ENCODE data around the gene PPIB. TPM values are rescaled to one million over a fixed set of nuclear protein-coding genes. Genes with fewer than 3 reads are reported as not detected.
A peak's percentile ranks its signal among the peaks of the same experiment; 100 is the strongest.

The PPIB gene
- total RNA-seq, 2 experiments from 2014 or later = 347 to 380 TPM

DNA sequence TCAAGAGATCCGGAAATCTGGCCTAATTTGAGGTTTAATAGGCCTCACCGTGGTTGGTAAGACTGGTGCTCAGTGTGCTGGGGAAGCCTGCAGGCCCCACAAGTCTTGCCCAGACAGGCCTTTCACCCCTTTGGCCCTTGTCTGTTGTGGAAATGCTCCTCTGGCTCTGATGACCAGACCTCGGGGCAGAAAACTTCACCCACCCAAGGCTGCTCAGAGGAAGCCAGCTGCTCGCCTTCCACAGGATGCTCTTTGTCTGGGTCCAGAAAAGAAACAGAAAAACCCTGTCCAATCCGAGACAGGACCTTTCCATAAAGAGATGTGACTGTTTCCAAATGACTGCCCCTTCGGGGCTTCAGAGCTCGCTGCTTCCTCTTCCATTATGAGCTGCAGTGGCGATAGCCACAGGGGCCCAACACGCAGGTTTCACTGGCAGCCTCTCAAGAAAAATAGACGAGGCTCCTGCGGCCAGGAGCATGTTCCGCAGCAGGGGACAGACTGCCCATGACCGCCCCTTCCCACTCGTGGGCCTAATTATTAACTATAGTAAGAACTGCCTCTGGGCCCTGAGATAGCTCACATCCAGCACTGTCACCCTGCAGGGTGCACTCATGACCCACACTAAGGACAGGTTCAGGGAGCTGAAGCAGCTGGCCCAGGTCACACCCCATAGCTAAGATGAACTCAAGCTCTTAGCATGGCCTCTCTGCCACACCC, 18.1 kb downstream of the PPIB start:
- Mint-ChIP-seq H3K27ac (peak overlapping the region; percentile 52), H3K27me3 (no peaks in the 10 kb centered on the region), H3K9me3 (no peaks in the 10 kb centered on the region), H3K4me1 (peaks cover 7% of the 10 kb centered on the region), H3K36me3 (ENCODE audit: low read depth) (peaks cover 8% of the 10 kb centered on the region), H3K4me3 (no peak overlapping the region)
- ChIA-PET POLR2A (no interaction called here), CTCF (interaction anchor here (0.7 to 3.1 kb wide), 4 partner anchors 9 to 57 kb away, joined by 3 to 10 read pairs (median 4); no protein-coding TSS in a partner anchor)
- DNase-seq = no peak

DNA sequence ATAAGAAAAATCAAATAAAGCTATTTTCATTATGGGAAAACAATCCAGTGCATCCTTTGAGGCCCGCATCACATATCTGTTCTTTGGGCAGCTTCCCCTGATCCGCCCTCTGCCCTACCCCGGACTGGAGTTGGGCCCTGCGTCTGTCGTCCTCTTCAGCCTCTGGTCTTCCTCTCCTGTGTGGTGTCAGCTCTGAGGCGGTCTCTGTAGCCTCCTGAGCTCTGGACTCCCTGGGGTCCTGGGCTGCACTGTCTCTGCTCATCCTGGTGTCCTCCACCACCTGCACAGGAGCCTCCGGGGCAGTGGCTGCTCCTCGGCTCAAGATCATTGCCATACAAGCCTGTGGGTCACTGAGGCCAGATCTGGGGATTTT, 18.6 kb downstream of the PPIB start:
- Mint-ChIP-seq H3K27me3 (no peaks in the 10 kb centered on the region), H3K4me1 (peaks cover 2% of the 10 kb centered on the region), H3K27ac (peak overlapping the region; percentile 52), H3K4me3 (no peak overlapping the region), H3K9me3 (no peaks in the 10 kb centered on the region), H3K36me3 (ENCODE audit: low read depth) (peaks cover 8% of the 10 kb centered on the region)
- ChIA-PET CTCF (interaction anchor here (0.7 to 3.1 kb wide), 3 partner anchors 9 to 56 kb away, joined by 3 to 10 read pairs (median 3); no protein-coding TSS in a partner anchor), POLR2A (no interaction called here)
- DNase-seq = no peak

DNA sequence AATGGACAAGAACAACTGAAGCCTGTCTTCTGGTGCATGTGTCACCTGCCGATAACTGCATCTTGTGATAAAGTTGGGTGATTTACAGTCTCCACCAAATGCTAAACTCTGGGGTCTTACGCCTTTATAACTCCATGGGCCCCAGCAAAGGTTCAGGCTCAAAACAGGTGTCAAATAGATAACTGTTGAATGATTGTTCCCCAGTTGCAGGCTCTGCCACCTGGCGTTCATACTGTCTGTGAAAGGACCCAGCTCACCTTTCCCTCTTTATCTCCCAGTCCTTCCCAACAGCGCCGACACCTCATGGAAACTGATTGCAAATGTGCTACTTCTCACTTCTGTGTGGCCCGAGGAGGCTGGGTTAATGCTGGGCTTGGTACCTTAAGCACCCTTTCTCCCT, 19.5 kb downstream of the PPIB start:
- Mint-ChIP-seq H3K4me1 (no peaks in the 10 kb centered on the region), H3K36me3 (ENCODE audit: low read depth) (peaks cover 9% of the 10 kb centered on the region), H3K27me3 (no peaks in the 10 kb centered on the region), H3K27ac (no peak overlapping the region), H3K4me3 (no peak overlapping the region), H3K9me3 (no peaks in the 10 kb centered on the region)
- POLR2A ChIA-PET = interaction anchor here (0.5 kb wide), 1 partner anchor 49 kb away, joined by 3 read pairs; no protein-coding TSS in a partner anchor
- DNase-seq = no peak
- CTCF ChIA-PET = interaction anchor here (3.1 kb wide), 1 partner anchor 10 kb away, joined by 10 read pairs; no protein-coding TSS in a partner anchor

DNA sequence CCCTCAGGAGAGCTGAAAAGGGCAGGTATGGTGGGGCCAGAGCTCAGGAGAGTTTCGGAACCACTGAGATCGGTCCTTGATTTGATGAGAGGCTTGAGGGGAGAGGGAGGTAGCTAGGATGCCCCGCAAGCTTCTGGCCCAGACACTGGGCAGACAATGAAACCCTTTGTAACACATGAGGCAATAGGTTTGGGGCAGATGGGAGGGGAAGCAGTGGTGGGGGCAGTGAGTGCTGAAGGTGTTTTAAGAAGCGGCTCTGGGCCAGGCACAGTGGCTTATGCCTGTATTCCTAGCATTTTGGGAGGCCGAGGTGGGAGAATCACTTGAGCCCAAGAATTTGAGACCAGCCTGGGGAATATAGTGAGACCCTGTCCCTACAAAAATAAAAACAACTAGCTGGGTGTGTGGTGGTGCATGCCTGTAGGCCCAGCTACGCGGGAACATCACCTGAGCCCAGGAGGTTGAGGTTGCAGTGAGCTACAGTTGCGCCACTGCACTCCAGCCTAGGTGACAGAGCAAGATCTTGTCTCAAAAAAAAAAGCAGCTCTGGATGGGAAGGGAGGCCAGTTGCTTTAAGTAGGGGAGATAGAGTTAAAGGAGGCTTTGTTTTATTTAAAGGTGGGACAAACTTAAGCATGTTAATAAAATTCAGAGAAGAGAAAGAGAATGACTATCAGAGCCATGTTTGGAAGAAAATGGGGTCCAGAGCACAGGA, 20.9 kb downstream of the PPIB start:
- H3K9me3 Mint-ChIP-seq = no peaks in the 10 kb centered on the region
- DNase-seq = no peak
- peaks cover 14% of the 10 kb centered on the region for H3K36me3 Mint-ChIP-seq (ENCODE audit: low read depth)
- ChIA-PET CTCF (interaction anchor here (1.0 to 1.8 kb wide), 4 partner anchors 10 to 20 kb away, joined by 3 to 6 read pairs (median 4); no protein-coding TSS in a partner anchor), POLR2A (no interaction called here)
- H3K27ac Mint-ChIP-seq = no peak overlapping the region
- no peak overlapping the region for H3K4me3 Mint-ChIP-seq
- no peaks in the 10 kb centered on the region for H3K4me1 Mint-ChIP-seq
- no peaks in the 10 kb centered on the region for H3K27me3 Mint-ChIP-seq

DNA sequence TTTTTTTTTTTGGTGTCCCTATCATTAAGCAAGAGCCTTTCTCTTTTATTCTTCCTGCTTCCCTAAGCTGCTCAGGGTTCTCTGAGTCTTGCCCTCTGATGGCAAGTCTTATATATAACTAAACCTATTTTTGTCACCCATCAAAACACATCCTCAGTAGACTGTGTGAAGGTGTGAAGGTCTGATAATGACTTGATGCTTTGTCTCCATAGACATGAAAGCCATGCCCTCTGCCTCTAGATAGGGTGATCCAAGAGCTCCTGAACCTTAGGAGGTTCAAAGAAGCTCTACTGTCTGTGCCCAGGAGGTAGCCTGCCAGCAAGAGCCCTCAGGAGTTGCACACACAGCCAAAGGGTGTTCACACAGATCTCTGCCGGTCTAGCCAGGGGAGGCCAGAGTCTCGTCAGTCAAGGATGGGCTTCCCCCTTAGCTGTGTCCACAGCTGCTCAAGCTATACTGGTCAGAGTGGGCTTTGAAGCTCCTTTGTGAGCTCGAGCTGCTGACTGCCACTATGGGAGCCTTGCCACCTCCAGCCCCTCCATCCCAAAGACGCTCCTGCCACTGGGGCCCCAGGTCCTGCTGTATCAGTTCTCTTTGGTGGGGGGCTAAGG, 24.4 kb downstream of the PPIB start:
- no peak for DNase-seq
- Mint-ChIP-seq H3K27ac (no peak overlapping the region), H3K9me3 (no peaks in the 10 kb centered on the region), H3K4me3 (no peak overlapping the region), H3K27me3 (no peaks in the 10 kb centered on the region), H3K4me1 (no peaks in the 10 kb centered on the region), H3K36me3 (ENCODE audit: low read depth) (peaks cover 35% of the 10 kb centered on the region)
- ChIA-PET POLR2A (no interaction called here), CTCF (interaction anchor here (0.6 to 0.9 kb wide), 3 partner anchors 15 to 574 kb away, joined by 3 read pairs; no protein-coding TSS in a partner anchor)

DNA sequence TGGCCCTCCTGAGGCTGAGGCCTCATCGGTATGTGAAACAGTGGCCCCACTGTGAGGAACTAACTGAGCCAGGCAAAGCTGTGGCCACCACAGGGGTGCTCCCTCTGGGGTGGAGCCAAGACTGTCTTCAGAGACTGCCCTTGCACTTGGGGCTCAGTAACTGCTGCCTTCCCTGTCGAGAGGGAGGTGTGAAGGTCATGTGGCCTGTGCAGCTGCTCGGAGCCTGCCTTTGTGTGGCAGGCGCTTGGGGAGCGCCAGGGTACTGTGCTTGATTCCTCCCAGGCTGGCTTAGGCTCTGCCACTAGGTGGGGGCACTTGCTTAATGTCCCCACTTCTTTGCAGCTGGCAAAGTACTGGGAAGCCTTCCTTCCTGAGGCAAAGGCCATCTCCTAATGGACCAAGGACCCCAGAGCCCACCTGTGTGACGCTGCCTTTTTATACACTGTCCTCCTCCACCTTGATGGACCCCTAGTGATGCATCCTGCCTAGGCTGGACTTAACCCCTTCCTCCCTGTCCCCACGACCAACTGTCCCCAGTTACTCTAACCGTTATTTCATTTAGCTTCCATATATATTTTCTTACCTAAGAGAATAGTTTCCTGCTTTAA, 25.5 kb downstream of the PPIB start:
- Mint-ChIP-seq H3K4me1 (no peaks in the 10 kb centered on the region), H3K27ac (no peak overlapping the region), H3K4me3 (no peak overlapping the region), H3K27me3 (no peaks in the 10 kb centered on the region), H3K9me3 (no peaks in the 10 kb centered on the region), H3K36me3 (ENCODE audit: low read depth) (peaks cover 38% of the 10 kb centered on the region)
- DNase-seq = no peak
- ChIA-PET POLR2A (no interaction called here), CTCF (interaction anchor here (0.6 to 0.9 kb wide), 2 partner anchors 15 to 573 kb away, joined by 3 read pairs; no protein-coding TSS in a partner anchor)

DNA sequence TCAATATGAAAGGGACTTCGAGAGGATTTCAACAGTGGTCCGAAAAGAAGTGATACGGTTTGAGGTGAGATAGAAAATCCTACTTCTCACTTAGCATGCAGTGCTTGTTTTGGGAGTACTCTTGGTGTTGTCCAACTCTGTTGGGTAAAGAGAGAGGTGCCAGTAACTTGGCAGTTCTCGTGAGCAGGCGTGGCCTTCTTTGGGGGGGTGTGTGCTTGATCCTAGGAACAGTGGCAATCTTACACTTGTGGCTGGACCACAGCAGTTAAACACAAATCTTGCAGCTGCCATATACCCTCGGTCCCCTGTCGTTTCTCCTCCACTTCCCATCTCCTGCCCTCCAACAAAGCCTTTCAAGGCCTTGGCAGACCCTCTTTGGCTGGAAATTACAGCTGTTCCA, 26.5 kb downstream of the PPIB start:
- Mint-ChIP-seq H3K27me3 (no peaks in the 10 kb centered on the region), H3K9me3 (no peaks in the 10 kb centered on the region), H3K36me3 (ENCODE audit: low read depth) (peaks cover 47% of the 10 kb centered on the region), H3K4me3 (no peak overlapping the region), H3K4me1 (no peaks in the 10 kb centered on the region), H3K27ac (no peak overlapping the region)
- ChIA-PET POLR2A (no interaction called here), CTCF (interaction anchor here (1.1 kb wide), 1 partner anchor 27 kb away, joined by 3 read pairs; the partner anchor contains the start of gene PPIB)
- no peak for DNase-seq

DNA sequence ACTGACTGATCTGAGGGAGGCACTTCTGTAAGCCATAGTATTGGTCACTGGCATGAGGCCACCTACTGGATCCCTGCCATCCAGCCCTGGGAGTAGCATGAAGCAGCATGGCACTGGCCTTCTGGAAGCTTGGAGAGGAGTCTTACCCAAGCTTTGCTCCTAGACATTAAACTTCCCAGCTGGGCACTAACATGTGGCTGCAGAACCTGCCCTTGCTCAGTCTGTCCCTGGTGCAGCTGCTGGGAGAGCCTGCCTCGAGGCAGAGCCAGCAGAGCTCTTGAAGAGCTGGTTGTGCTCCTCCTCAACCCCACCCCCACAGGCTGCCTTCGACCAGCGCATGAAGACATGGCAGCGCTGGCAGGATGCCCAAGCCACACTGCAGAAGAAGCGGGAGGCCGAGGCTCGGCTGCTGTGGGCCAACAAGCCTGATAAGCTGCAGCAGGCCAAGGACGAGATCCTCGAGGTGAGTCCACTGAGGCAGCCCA, 28.4 kb downstream of the PPIB start:
- DNase-seq = no peak
- Mint-ChIP-seq H3K27me3 (no peaks in the 10 kb centered on the region), H3K27ac (no peak overlapping the region)

DNA sequence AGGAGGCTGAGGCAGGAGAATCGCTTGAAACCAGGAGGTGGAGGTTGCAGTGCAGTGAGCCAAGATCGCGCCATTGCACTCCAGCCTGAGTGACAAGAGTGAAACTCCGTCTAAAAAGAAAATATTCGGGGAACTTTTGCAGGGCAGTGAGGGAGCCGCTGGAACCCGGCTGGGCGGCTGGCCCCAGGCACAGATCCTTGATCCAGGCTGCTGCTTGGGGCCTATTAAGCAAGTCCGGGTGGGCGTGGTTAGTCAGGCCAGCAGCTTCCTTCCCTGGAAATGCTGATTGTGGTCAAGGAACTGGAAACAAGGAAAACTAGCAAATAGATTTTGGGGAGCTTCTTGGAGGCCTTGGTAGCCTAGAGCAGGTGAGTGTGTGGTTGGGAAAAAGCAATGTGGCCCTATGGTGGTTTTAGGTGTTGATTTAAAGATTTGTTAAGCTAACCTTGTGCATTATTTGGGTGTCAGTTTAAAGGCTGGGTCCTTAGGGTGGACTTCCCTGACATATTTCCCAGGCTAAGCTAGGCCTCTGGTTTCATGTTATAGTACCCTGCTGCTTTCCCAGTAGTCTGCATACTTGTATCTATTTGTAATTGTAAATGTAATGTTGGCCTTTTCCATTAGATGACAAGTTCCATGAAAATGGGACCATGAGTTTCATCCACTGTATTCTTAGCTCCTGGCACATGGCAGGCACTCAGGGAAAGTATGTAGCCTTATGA, 29.0 kb downstream of the PPIB start:
- ChIA-PET POLR2A (no interaction called here), CTCF (interaction anchor here (0.5 to 1.9 kb wide), 7 partner anchors 11 to 524 kb away, joined by 3 to 6 read pairs (median 4); partner anchors contain the start of gene SNX22)
- H3K9me3 Mint-ChIP-seq = no peaks in the 10 kb centered on the region
- H3K27ac Mint-ChIP-seq = no peak overlapping the region
- no peak for DNase-seq
- peaks cover 52% of the 10 kb centered on the region for H3K36me3 Mint-ChIP-seq (ENCODE audit: low read depth)
- no peak overlapping the region for H3K4me3 Mint-ChIP-seq
- H3K4me1 Mint-ChIP-seq = no peaks in the 10 kb centered on the region
- no peaks in the 10 kb centered on the region for H3K27me3 Mint-ChIP-seq

More for the DNA sequence above, 28.4 kb downstream of the PPIB start:
- no peak overlapping the region for H3K4me3 Mint-ChIP-seq
- ChIA-PET CTCF (interaction anchor here (0.7 to 1.9 kb wide), 6 partner anchors 11 to 524 kb away, joined by 3 to 6 read pairs (median 4); partner anchors contain the start of gene SNX22), POLR2A (no interaction called here)
- no peaks in the 10 kb centered on the region for H3K9me3 Mint-ChIP-seq
- peaks cover 52% of the 10 kb centered on the region for H3K36me3 Mint-ChIP-seq (ENCODE audit: low read depth)
- no peaks in the 10 kb centered on the region for H3K4me1 Mint-ChIP-seq

DNA sequence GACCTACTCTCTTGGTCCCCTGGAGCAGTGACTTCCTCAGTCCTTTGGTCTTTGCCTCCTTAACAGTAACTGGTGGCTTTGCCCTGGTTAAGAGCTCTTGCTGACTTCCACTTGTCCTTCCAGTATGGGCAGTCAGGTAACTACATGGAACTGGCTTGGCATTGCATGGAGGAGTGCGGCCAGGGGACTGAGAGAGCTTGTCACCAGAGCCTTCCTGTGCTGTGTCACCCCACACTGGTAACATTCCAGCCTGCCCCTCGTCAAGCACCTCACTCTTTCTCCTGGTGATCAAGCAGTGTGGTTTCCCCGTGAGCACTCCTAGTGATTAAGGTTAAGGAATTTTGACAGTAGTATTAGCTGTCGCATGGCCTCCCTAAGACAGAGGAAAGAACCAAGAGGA, 30.6 kb downstream of the PPIB start:
- Mint-ChIP-seq H3K27me3 (no peaks in the 10 kb centered on the region), H3K4me3 (no peak overlapping the region), H3K36me3 (ENCODE audit: low read depth) (peaks cover 61% of the 10 kb centered on the region), H3K4me1 (peaks cover 4% of the 10 kb centered on the region), H3K27ac (no peak overlapping the region), H3K9me3 (no peaks in the 10 kb centered on the region)
- ChIA-PET POLR2A (no interaction called here), CTCF (interaction anchor here (0.8 to 2.0 kb wide), 6 partner anchors 9 to 26 kb away, joined by 3 to 8 read pairs (median 4); partner anchors contain the start of gene SNX22)
- no peak for DNase-seq

DNA sequence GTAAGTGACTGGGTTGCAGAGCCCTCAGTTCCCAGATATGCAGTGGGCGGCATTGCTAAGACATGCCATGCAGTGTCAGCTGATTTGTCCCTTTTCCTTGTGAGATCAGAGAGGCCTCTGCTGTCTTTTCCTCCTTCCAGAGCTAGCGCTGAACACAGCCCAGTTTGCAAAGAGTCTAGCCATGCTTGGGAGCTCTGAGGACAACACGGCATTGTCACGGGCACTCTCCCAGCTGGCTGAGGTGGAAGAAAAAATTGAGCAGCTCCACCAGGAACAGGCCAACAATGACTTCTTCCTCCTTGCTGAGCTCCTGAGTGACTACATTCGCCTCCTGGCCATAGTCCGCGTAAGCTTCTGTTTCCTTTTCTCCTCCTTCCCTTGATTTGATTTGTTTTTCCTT, 31.3 kb downstream of the PPIB start:
- Mint-ChIP-seq H3K4me3 (no peak overlapping the region), H3K4me1 (peaks cover 4% of the 10 kb centered on the region), H3K9me3 (no peaks in the 10 kb centered on the region), H3K36me3 (ENCODE audit: low read depth) (peaks cover 62% of the 10 kb centered on the region), H3K27me3 (no peaks in the 10 kb centered on the region), H3K27ac (no peak overlapping the region)
- ChIA-PET POLR2A (no interaction called here), CTCF (interaction anchor here (0.6 to 2.0 kb wide), 5 partner anchors 10 to 84 kb away, joined by 3 to 8 read pairs (median 6); no protein-coding TSS in a partner anchor)
- no peak for DNase-seq

DNA sequence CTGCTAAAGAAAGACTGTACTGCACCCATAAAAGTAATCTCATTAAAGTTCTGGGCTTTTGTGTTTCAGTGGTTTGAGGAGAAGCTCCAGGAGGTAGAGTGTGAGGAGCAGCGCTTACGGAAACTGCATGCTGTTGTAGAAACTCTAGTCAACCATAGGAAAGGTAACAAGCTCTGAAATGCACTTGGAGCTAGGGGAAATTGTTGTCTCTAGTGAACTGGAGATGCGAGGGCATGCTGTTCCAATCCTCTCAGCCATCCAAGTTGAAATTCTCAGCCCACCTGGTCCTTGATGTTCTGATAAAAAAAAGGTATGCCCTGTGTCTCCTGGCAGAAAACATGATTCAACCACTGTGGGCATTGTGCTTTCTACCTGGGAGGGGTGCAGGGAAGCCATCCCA, 32.7 kb downstream of the PPIB start:
- Mint-ChIP-seq H3K9me3 (no peaks in the 10 kb centered on the region), H3K36me3 (ENCODE audit: low read depth) (peaks cover 61% of the 10 kb centered on the region), H3K4me1 (peaks cover 4% of the 10 kb centered on the region), H3K27ac (no peak overlapping the region), H3K4me3 (no peak overlapping the region), H3K27me3 (no peaks in the 10 kb centered on the region)
- ChIA-PET CTCF (interaction anchor here (1.1 to 1.2 kb wide), 2 partner anchors 10 to 12 kb away, joined by 3 to 6 read pairs; no protein-coding TSS in a partner anchor), POLR2A (no interaction called here)
- no peak for DNase-seq

All from activated CD4-positive, alpha-beta T cell treated with anti-CD3 and anti-CD28 coated beads, Interleukin-2, amount 10 ng/mL, durations not matched to agents 7 days and 5 days (primary cell).